Mucosa of rectum (tissue), 2 donors: Measurements from ENCODE around the gene SPDYE2B.
"Not testable (repeated sequence)": the region's sequence is repeated elsewhere in the genome, so short reads cannot be mapped to it uniquely, and the experiment has no call there.

Experiments
- H3K27ac ChIP-seq, 2 donors: one replicate each; pipeline ENCODE4 v1.7.0; 2013; ENCODE audit warnings: inconsistent platforms in 2 of 2, low read depth in 2 of 2, low read length in 2 of 2
- H3K27me3 ChIP-seq, 2 donors: one replicate each; pipeline ENCODE4 v1.7.0; 2013; ENCODE audit warnings: low read length in 2 of 2; ENCODE audit not compliant: control insufficient read depth in 2 of 2, insufficient read depth in 2 of 2
- H3K36me3 ChIP-seq, 2 donors: one replicate each; pipeline ENCODE4 v1.7.0; 2013; ENCODE audit warnings: low read length in 2 of 2; ENCODE audit not compliant: control insufficient read depth in 2 of 2, insufficient read depth in 2 of 2
- H3K4me1 ChIP-seq, 2 donors: one replicate each; pipeline ENCODE4 v1.7.0; 2013; ENCODE audit warnings: low read length in 2 of 2, mild to moderate bottlenecking in 1 of 2; ENCODE audit not compliant: control insufficient read depth in 2 of 2, insufficient read depth in 2 of 2
- H3K4me3 ChIP-seq, 2 donors: one replicate each; pipeline ENCODE4 v1.7.0; 2013; ENCODE audit warnings: low read length in 2 of 2
- H3K9ac ChIP-seq, 2 donors: one replicate each; pipeline ENCODE4 v1.7.0; 2013; ENCODE audit warnings: low read length in 2 of 2, low read depth in 1 of 2, mild to moderate bottlenecking in 1 of 2
- H3K9me3 ChIP-seq, 2 donors: one replicate each; pipeline ENCODE4 v1.7.0; 2013; ENCODE audit warnings: low read length in 2 of 2; ENCODE audit not compliant: control insufficient read depth in 2 of 2
- donor health status: healthy.
- donor health status: Normal muscosa, but diverticular disease.

The SPDYE2B gene

DNA sequence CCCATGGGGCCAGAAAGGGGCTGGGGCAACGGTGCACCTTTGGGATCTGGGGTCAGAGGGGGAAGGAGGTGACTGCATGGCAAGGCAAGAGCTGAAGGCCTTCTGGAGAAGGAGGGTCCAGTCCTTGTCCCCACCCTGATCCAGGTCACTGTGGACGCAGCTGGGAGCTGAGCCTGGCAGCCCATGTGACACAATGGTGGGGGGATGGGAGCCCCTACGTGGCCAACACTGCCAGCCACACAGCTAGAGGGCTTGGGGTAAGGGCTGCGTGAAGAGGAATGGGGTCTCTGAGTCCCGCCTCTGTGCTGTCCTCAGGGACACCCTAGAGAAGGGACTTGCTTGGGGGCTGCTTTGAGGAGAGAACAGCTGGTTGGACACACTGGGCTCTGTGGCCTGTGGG is 30.7 kb downstream of the SPDYE2B start:
- not testable (repeated sequence) for H3K9me3 ChIP-seq, H3K27me3 ChIP-seq, H3K27ac ChIP-seq, H3K4me3 ChIP-seq, H3K4me1 ChIP-seq, H3K9ac ChIP-seq, H3K36me3 ChIP-seq

DNA sequence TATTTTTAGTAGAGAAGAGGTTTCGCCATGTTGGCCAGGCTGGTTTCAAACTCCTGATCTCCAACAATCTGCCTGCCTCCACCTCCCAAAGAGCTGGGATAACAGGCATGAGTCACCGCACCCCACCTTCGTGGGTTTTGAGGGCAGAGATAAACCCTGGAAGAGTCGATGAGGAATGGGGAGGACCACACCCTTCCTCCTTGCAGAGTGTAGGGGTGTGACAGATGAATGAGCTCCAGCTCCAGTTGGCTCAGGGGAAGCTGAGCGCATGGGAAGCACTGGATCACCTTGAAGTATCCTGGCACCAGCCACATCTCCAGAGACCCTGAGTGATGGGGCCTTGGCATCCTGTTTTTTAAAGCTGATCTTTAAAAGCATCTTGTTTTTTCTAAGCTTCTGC is 32.4 kb downstream of the SPDYE2B start:
- H3K4me3 ChIP-seq, H3K36me3 ChIP-seq, H3K4me1 ChIP-seq, H3K27ac ChIP-seq, H3K27me3 ChIP-seq, H3K9ac ChIP-seq, H3K9me3 ChIP-seq: not testable (repeated sequence)

DNA sequence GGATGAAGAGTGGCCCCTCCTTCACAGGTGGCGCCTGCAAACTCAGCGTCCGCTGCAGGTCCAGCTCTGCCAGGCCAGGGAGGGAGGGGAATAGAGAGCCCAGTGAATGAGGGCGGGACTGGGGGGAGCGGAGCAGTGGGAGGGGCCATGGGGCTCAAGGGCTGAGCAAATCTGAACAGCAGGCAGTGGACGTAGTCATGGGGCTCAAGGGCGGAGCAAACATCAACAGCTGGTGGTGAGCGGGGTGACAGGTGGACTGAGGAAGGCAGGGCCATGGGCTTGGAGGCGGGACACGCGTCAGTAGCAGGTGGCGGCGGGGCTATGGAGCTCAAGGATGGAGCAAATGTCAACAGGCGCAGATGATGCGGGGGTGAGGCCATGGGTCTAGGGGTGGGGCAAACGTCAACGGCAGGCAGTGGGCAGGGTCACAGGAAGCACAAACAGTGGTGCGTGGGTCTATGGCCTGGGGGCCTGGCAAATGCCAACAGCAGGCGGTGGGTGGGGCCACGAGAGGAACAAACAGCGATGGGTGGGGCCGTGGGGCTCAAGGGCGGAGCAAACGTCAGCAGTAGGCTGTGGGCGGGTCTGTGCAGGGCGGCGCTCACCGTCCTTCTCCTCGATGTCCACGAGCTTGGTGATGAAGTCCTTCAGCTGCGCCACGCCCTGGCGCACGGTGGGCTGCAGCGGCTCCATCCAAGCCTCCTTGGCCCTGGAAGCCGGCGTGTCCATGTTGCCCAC is 38.3 kb downstream of the SPDYE2B start:
- H3K4me1 ChIP-seq, H3K27me3 ChIP-seq, H3K9me3 ChIP-seq, H3K9ac ChIP-seq, H3K36me3 ChIP-seq, H3K4me3 ChIP-seq, H3K27ac ChIP-seq: not testable (repeated sequence)

DNA sequence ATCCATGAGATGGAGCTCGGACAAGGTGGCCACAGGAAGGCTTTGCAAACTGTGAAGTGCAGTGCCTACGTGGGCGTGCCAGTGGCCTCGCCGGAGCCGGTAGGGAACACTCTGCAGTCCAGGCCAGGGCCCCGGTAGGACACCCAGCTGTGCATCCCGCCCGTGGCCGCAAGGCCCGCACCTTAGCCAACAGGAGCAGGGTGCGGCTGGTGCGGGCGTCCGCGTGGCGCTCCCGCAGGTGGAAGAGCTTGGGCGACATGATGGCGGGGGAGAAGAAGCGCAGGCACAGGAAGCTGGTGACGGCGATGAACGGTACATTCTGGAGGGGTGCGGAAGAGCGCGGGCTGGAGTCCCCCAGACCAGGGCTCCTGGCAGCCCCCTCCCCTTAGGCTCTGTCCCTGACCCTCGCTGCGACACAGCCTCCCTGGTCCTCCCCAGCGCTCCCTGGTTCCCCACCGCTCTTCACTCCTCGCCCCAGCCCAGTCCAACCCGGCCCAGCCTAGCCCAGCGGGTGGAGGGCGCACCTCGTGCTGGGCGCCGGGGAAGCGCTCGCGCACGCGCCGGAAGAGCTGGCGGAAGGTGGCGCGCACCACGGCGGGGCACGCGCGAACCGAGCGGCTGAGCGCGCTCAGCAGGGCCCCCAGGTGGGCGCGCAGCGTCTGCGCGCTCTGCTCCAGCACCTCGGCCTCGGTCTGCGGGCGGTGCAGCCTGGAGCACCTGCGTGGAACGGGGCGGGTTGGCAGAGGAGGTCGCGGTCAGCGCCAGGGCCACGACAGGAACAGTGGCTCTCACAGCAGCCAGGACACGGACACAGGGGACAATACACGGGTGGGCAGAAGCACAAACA is 39.5 kb downstream of the SPDYE2B start:
- H3K4me3 ChIP-seq, H3K27me3 ChIP-seq, H3K27ac ChIP-seq, H3K36me3 ChIP-seq, H3K4me1 ChIP-seq, H3K9me3 ChIP-seq, H3K9ac ChIP-seq: not testable (repeated sequence)

DNA sequence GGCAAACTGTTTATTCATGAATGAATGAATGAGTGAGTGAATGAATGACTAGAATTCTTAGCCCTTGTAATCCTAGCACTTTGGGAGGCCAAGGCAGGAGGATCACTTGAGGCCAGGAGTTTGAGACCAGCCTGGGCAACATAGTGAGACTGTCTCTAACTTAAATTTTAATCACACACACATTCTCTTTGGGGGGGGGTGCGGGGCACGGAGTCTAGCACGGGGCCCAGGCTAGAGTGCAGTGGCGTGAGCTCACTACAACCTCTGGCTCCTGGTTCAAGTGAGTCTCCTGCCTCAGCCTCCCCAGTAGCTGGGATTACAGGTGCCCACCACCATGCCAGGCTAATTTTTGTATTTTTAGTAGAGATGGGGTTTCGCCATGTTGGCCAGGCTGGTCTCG is 40.5 kb downstream of the SPDYE2B start:
- H3K9me3 ChIP-seq, H3K4me1 ChIP-seq, H3K27ac ChIP-seq, H3K36me3 ChIP-seq, H3K9ac ChIP-seq, H3K4me3 ChIP-seq, H3K27me3 ChIP-seq: not testable (repeated sequence)

DNA sequence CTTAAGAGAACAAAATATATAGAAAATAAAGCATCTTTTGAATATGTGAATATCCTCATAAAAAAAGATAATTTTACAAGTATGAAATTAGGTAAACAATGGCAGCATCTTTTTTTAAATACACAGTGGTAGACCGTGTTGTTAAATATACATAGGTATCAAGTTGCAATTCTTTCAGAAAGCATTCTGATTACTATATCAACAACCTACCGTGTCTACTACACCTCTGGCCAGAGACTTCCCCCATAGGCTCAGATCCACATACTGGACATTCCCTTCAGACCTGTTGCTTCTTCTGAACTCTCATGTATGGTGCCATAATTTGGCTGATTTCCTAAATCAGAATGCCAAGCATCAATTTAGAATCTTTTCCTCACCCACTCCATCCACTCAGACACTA is 43.9 kb downstream of the SPDYE2B start:
- not testable (repeated sequence) for H3K27me3 ChIP-seq, H3K4me1 ChIP-seq, H3K36me3 ChIP-seq, H3K4me3 ChIP-seq, H3K27ac ChIP-seq, H3K9me3 ChIP-seq, H3K9ac ChIP-seq

DNA sequence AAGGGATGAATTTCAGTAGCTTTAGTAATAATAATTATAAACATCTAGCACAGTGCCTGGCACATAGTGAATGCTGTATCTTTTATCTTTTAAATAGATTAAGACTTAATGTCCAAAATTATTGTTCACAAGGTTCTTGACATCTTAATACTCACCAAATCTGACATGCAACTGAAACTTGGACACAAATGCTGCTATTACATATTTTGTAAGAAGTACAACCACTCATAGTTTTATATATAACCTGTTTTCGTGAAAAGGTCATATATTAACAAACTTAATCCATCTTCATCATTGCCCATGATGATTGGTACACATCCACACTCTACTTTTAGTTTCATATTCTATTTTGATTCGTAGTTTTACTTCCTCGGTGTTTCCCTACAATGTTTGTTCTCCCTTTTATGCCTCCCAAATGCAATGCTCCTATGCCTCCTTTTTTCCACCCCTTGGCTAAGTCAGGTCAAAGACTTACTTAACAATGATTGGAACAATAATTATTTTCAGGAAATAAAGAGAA is 45.0 kb downstream of the SPDYE2B start:
- not testable (repeated sequence) for H3K9me3 ChIP-seq, H3K27ac ChIP-seq, H3K36me3 ChIP-seq, H3K4me1 ChIP-seq, H3K9ac ChIP-seq, H3K4me3 ChIP-seq, H3K27me3 ChIP-seq

DNA sequence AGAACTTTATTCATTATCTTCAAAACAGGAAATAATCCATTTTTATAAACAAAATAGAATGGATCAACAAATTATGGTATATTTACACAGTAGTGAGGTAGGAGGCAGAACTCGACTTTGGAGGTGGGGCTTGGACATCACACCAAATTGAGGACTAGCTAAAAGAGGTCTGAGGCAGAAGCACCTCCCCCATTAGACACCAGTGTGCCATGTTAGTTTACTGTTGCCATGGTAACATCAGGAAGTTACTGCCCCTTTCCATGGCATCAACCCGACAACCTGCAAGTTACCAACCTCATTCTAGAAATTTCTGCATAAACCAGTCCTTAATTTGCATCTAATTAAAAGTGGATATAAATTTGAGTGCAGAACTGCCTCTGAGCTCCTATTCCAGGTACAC is 45.9 kb downstream of the SPDYE2B start:
- not testable (repeated sequence) for H3K9ac ChIP-seq, H3K27ac ChIP-seq, H3K4me1 ChIP-seq, H3K27me3 ChIP-seq, H3K4me3 ChIP-seq, H3K36me3 ChIP-seq, H3K9me3 ChIP-seq

DNA sequence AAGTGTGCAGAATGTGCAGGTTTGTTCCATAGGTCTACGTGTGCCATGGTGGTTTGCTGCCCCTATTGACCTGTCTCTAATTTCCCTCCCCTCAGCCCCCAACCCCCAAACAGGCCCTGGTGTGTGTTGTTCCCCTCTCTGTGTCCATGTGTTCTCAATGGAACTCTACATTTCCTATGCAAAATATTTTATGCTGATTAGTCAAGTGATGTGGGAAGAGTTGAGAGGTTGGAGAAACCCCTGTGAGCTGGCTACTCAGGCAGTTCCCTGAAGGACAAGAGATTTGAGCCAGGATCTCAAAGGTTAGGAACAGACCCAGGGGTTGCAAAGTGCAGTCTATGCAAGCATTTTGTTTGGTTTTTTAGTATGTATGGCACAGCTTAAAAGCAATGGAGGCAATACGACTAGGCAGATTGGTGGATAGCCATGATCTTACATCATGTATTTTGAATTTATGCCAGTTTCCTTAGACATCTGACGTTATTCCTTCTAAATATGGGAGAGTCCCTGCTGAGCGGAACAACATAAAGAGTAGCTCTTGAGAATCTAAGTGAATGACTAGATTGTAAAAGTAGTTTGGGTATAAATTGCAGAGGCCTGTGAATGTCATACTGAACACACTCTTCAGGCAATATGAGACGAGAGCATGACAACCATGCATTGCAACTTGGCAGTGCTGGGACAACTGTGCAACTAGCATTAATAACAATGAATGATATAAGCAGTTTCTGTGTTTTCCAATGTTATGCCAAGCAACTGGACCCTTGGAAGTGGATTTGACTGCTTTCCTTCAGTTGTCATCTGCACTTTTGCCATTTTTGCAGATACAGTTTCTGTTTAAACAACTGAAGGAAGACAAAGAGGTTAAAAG is 47.8 kb downstream of the SPDYE2B start:
- not testable (repeated sequence) for H3K27me3 ChIP-seq, H3K36me3 ChIP-seq, H3K9ac ChIP-seq, H3K9me3 ChIP-seq, H3K4me1 ChIP-seq, H3K27ac ChIP-seq, H3K4me3 ChIP-seq
